ENCODE results near the gene TMC7.

Gene TMC7

GRCh38 chr16:19085679-19086200, 102.0 kb downstream of the TMC7 start:
- Histone ChIP-seq H3K27me3 (ENCODE audit: control insufficient read depth, insufficient read depth, low read length, poor library complexity, severe bottlenecking) (peaks cover 20% of the 10 kb centered on the region), H3K4me1 (ENCODE audit: control insufficient read depth, insufficient read depth, low read length) (no peaks in the 10 kb centered on the region), H3K9me3 (ENCODE audit: control insufficient read depth, low read length) (no peaks in the 10 kb centered on the region), H3K27ac (ENCODE audit: insufficient read depth, low read depth, low read length, poor library complexity, severe bottlenecking) (no peak overlapping the region), H3K36me3 (ENCODE audit: control insufficient read depth, insufficient read depth, low read length) (peaks cover 3% of the 10 kb centered on the region), H3K4me3 (ENCODE audit: insufficient read depth, low read depth, low read length) (no peak overlapping the region)
- WGBS, 2 experiments = 86 to 87% methylated on average over 8 of the region's 8 CpGs

DNA sequence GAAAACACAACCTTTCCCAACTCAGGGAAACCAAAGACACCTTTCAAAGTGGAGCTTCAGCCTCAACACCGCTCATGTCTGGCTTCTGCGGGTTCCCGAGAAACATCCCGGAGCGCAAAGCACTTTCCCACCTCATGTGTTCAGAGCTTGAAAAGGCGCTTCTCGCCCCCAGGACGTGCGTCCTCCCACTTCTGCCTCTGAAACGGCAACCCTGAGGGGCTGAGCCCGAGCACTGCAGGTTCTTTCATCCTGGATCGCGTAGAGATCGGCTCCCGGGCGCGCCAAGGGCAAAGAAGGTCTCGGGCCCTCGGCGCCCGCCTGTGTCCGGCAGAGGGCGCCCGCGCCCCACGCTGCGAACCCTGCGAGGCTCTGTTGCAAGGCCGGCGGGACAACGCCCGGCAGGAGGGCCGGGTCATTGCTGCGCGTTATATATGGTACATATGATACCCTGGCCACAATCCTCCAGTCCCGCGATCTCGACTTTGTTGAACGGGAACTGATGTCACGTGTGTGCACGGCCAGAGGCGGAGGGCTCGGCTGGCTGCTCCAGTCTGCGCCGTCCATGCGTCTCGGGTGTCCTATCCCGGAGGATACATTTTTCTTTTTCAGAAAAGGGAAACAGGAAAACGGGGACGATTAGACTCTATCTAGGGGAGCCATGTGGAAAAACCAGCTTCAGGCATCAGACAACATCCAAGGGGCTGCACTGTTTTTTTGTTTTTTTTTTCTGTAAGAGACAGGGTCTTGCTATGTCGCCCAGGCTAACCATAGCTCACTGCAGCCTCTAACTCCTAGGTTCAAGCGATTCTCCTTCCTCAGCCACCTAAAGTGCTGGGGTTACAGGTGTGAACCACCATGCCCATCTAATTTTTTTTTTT, 102.8 kb downstream of the TMC7 start:
- no peak overlapping the region for H3K27ac ChIP-seq (ENCODE audit: insufficient read depth, low read depth, low read length, poor library complexity, severe bottlenecking)
- H3K27me3 ChIP-seq (ENCODE audit: control insufficient read depth, insufficient read depth, low read length, poor library complexity, severe bottlenecking) = peaks cover 20% of the 10 kb centered on the region
- peak overlapping the region; percentile 2 for H3K4me3 ChIP-seq (ENCODE audit: insufficient read depth, low read depth, low read length)
- H3K4me1 ChIP-seq (ENCODE audit: control insufficient read depth, insufficient read depth, low read length) = no peaks in the 10 kb centered on the region
- no peaks in the 10 kb centered on the region for H3K36me3 ChIP-seq (ENCODE audit: control insufficient read depth, insufficient read depth, low read length)
- 24 to 25% methylated on average over 52 of the region's 52 CpGs for WGBS, 2 experiments
- no peaks in the 10 kb centered on the region for H3K9me3 ChIP-seq (ENCODE audit: control insufficient read depth, low read length)

DNA sequence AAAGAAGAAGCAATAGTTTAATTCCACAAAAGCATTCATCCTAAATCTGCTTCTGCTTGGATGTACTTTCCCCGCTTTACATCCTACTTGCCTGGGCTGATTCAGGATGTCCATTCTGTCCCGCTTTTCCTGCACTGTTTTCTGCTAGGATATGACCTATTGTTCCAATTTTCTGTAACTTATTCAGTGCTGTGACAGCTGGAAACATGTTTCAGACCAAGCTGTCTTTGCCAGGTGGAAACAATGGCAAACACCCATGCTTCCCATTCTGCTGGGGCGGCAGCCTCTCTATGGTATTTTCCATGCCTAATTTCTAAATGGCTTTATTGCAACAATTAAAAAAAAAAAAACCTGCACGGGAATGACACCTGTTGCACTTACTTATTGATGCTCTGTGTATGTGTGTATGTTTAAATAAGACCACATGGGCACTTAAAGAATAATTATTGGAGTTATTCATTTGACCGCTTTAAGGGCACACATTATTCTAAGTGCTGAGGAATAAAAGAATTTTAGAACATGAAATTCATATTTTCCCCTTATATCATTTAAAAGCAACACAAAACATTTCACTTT, 104.7 kb downstream of the TMC7 start:
- Histone ChIP-seq H3K4me1 (ENCODE audit: control insufficient read depth, insufficient read depth, low read length) (no peaks in the 10 kb centered on the region), H3K9me3 (ENCODE audit: control insufficient read depth, low read length) (no peaks in the 10 kb centered on the region), H3K27ac (ENCODE audit: insufficient read depth, low read depth, low read length, poor library complexity, severe bottlenecking) (no peak overlapping the region), H3K27me3 (ENCODE audit: control insufficient read depth, insufficient read depth, low read length, poor library complexity, severe bottlenecking) (peaks cover 20% of the 10 kb centered on the region), H3K4me3 (ENCODE audit: insufficient read depth, low read depth, low read length) (no peak overlapping the region), H3K36me3 (ENCODE audit: control insufficient read depth, insufficient read depth, low read length) (no peaks in the 10 kb centered on the region)
- WGBS, 2 experiments = 92 to 95% methylated on average over 4 to 5 of the region's 5 CpGs

DNA sequence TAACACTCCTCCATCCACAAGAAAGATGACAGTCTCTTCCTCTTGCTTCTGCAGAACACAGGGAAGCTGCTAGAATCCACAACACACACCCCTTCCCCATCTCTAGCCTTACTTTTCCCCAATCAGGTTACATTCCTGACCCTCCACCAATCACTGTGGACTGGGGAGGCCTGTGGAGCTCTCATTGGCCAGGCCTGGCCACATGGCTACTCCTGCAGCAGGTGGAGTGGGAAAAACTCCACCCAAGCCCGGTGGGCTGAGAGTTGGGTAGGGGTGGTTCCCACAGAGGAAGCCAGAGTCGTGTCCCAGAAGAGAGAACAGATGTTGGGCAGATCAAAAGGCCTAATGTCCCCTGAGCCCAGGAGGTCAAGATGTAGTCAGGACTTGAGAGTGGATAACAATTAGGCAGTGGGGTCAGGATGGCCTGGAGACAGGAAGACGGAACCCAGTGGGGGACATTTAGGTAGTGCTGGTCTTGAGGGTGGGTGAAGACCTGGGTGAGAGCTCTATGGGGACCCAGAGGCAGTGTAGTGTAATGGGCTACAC, 105.7 kb downstream of the TMC7 start:
- Histone ChIP-seq H3K9me3 (ENCODE audit: control insufficient read depth, low read length) (no peaks in the 10 kb centered on the region), H3K4me1 (ENCODE audit: control insufficient read depth, insufficient read depth, low read length) (no peaks in the 10 kb centered on the region), H3K27me3 (ENCODE audit: control insufficient read depth, insufficient read depth, low read length, poor library complexity, severe bottlenecking) (peaks cover 20% of the 10 kb centered on the region), H3K27ac (ENCODE audit: insufficient read depth, low read depth, low read length, poor library complexity, severe bottlenecking) (no peak overlapping the region), H3K36me3 (ENCODE audit: control insufficient read depth, insufficient read depth, low read length) (no peaks in the 10 kb centered on the region), H3K4me3 (ENCODE audit: insufficient read depth, low read depth, low read length) (no peak overlapping the region)
- 83 to 87% methylated on average over 3 of the region's 3 CpGs for WGBS, 2 experiments

DNA sequence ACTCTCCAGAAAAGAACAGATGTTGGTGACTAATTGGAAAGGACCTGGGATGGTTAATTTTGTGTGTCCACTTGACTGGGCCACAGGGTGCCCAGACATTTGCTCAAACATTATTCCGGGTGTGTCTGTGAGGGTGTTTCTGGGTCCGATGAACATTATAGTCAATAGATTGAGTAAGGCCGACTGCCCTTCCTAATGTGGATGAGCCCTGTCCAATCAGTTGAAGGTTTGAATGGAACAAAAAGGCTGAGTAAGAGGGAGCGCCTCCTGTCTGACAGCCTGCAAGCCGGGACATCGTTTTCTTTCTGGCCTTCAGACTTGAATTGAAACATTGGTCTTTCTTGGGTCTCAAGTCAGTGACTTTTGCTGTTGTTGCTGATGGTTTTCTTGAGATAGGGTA, 107.2 kb downstream of the TMC7 start:
- H3K4me3 ChIP-seq (ENCODE audit: insufficient read depth, low read depth, low read length) = no peak overlapping the region
- peaks cover 9% of the 10 kb centered on the region for H3K27me3 ChIP-seq (ENCODE audit: control insufficient read depth, insufficient read depth, low read length, poor library complexity, severe bottlenecking)
- H3K36me3 ChIP-seq (ENCODE audit: control insufficient read depth, insufficient read depth, low read length) = no peaks in the 10 kb centered on the region
- no peak overlapping the region for H3K27ac ChIP-seq (ENCODE audit: insufficient read depth, low read depth, low read length, poor library complexity, severe bottlenecking)
- no peaks in the 10 kb centered on the region for H3K9me3 ChIP-seq (ENCODE audit: control insufficient read depth, low read length)
- 93 to 94% methylated on average over 6 of the region's 6 CpGs for WGBS, 2 experiments
- no peaks in the 10 kb centered on the region for H3K4me1 ChIP-seq (ENCODE audit: control insufficient read depth, insufficient read depth, low read length)

GRCh38 chr16:19092653-19093410, 109.1 kb downstream of the TMC7 start:
- H3K9me3 ChIP-seq (ENCODE audit: control insufficient read depth, low read length) = no peaks in the 10 kb centered on the region
- no peak overlapping the region for H3K4me3 ChIP-seq (ENCODE audit: insufficient read depth, low read depth, low read length)
- H3K4me1 ChIP-seq (ENCODE audit: control insufficient read depth, insufficient read depth, low read length) = no peaks in the 10 kb centered on the region
- WGBS, 2 experiments = 88% methylated on average over 2 of the region's 2 CpGs
- no peaks in the 10 kb centered on the region for H3K36me3 ChIP-seq (ENCODE audit: control insufficient read depth, insufficient read depth, low read length)
- no peak overlapping the region for H3K27ac ChIP-seq (ENCODE audit: insufficient read depth, low read depth, low read length, poor library complexity, severe bottlenecking)
- H3K27me3 ChIP-seq (ENCODE audit: control insufficient read depth, insufficient read depth, low read length, poor library complexity, severe bottlenecking) = no peaks in the 10 kb centered on the region

DNA sequence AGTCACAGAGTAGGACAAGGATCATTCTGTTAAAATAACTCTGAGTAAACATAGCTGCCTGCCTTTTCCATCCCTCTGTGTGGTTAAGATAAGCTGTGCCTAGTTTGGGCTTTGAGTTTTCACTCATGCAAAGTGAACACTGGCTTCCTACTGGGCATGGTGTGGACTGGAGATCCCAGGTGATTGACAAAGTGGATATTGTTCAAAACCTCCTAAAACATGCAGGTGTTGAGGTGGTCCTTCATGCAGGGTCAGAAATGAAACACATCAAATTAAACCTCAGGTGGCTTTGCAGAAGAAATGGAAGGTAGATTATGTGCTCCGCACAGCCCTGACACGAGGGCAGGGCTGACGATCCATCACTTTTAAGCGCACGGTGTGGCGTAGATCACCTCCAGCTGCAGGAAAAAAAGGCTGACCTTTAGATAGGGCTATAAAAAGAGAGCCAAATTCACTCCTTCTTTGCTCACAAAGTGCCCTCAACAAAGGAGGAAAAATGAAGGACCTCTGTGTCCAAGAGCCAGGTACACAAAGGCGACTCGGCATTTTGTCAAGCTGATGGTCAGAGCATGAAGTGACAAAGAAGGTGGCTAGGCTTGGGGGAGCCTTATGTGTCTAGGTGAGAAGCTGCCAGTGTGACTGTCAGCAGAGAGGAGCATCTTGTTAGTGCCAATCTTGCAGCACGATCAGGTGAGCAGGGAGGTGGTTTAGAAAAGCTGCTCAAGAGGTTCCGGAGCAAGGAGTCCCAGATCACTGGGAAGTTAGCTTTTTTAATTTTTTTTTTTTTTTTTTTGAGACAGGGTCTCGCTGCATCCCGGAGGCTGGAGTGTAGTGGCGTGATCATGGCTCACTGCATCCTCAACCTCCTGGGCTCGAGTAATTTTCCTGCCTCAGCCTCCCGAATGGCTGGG, 110.2 kb downstream of the TMC7 start:
- Histone ChIP-seq H3K27me3 (ENCODE audit: control insufficient read depth, insufficient read depth, low read length, poor library complexity, severe bottlenecking) (no peaks in the 10 kb centered on the region), H3K36me3 (ENCODE audit: control insufficient read depth, insufficient read depth, low read length) (no peaks in the 10 kb centered on the region), H3K9me3 (ENCODE audit: control insufficient read depth, low read length) (no peaks in the 10 kb centered on the region), H3K27ac (ENCODE audit: insufficient read depth, low read depth, low read length, poor library complexity, severe bottlenecking) (no peak overlapping the region), H3K4me1 (ENCODE audit: control insufficient read depth, insufficient read depth, low read length) (no peaks in the 10 kb centered on the region), H3K4me3 (ENCODE audit: insufficient read depth, low read depth, low read length) (no peak overlapping the region)
- WGBS, 2 experiments = 87 to 90% methylated on average over 15 of the region's 15 CpGs

DNA sequence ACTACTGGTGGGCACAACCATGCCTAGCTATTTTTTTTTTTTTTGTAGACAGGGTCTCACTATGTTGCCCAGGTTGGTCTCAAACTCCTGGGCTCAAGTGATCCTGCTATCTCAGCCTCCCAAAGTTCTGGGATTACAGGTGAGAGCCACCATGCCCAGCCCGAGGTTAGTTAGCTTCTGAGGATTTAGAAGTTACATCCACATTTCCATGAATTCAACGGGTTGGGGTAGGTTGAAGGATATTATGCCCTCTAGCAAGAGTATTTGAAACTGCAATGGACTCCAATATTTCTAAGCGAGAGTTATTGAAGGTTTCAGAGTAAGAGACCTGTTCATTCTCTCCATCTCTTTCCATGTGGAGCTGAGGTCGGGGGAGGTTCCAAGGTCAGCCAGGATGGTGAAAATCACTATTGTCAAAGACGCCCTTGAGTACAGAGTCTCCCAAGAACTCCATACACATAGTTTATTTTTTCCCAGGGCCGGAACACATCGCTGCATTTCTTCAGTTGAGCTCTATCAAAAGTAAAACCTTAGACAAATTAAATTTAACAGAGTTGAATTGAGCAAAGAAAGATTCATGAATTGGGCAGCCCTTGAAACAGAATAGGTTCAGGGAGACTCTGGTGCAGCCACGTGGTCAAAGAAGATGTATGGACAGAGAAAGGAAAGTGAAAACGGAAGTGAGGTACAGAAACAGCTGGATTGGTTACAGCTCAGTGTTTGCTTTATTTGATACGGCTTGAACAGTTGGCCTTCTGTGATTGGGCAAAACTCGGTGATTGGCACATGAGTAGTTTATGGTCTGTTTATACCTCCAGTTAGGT, 111.0 kb downstream of the TMC7 start:
- 90 to 92% methylated on average over 11 of the region's 11 CpGs for WGBS, 2 experiments
- H3K36me3 ChIP-seq (ENCODE audit: control insufficient read depth, insufficient read depth, low read length) = no peaks in the 10 kb centered on the region

DNA sequence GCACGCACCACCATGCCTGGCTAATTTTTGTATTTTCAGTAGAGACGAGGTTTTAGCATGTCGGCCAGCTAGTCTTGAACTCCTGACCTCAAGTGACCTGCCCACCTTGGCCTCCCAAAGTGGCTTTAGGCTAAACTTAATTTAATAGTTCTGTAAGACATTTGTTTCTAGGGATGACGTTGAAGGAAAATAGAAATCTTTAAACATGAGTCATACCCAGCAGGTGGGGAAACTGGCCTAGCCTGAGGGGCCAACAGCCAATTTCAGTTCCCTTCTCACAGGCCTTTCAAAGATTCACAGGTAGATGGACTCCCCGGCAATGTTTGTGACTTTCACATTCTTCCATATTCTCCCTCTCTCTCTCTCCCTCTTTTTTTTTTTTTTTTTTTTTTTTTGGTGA, 111.9 kb downstream of the TMC7 start:
- H3K4me1 ChIP-seq (ENCODE audit: control insufficient read depth, insufficient read depth, low read length) = no peaks in the 10 kb centered on the region
- no peak overlapping the region for H3K4me3 ChIP-seq (ENCODE audit: insufficient read depth, low read depth, low read length)
- no peaks in the 10 kb centered on the region for H3K27me3 ChIP-seq (ENCODE audit: control insufficient read depth, insufficient read depth, low read length, poor library complexity, severe bottlenecking)
- no peak overlapping the region for H3K27ac ChIP-seq (ENCODE audit: insufficient read depth, low read depth, low read length, poor library complexity, severe bottlenecking)
- no peaks in the 10 kb centered on the region for H3K9me3 ChIP-seq (ENCODE audit: control insufficient read depth, low read length)
- no peaks in the 10 kb centered on the region for H3K36me3 ChIP-seq (ENCODE audit: control insufficient read depth, insufficient read depth, low read length)
- WGBS, 2 experiments = 85 to 90% methylated on average over 4 to 5 of the region's 5 CpGs

More for the DNA sequence above, 111.0 kb downstream of the TMC7 start:
- Histone ChIP-seq H3K4me1 (ENCODE audit: control insufficient read depth, insufficient read depth, low read length) (no peaks in the 10 kb centered on the region), H3K4me3 (ENCODE audit: insufficient read depth, low read depth, low read length) (no peak overlapping the region), H3K9me3 (ENCODE audit: control insufficient read depth, low read length) (no peaks in the 10 kb centered on the region), H3K27me3 (ENCODE audit: control insufficient read depth, insufficient read depth, low read length, poor library complexity, severe bottlenecking) (no peaks in the 10 kb centered on the region), H3K27ac (ENCODE audit: insufficient read depth, low read depth, low read length, poor library complexity, severe bottlenecking) (no peak overlapping the region)

All from ectodermal cell (in vitro differentiated cells).